GM21528 (cell line): ENCODE results near the gene ZEB1.

ENCODE experiments used
- ATAC-seq: cut with Tn5 transposase; IDR thresholded peaks from one replicate; pipeline ENCODE4 v1.9.1; 2021; ENCODE audit warnings: mild to moderate bottlenecking, moderate library complexity; ENCODE audit not compliant: unreplicated experiment, low FRiP score

The ZEB1 gene

DNA sequence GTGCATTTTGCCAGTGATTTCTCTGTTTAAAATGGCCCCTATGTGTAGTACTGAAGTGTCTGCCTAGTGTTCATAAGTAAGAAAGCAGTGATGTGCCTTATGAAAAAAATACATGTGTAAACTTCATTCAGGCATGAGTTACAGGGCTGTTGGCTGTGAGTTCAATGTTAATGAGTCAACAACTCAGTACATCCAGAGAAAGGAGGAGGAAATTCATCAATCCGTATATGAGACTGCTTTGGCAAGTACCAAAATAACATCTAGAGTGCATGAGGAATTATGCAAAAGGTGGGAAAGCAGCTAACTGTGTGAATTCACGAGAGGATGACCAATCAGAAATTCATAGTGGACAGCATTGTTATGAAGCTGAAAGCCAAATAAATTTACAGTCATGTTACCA is 255.6 kb downstream of the ZEB1 start:
- no peak for ATAC-seq

DNA sequence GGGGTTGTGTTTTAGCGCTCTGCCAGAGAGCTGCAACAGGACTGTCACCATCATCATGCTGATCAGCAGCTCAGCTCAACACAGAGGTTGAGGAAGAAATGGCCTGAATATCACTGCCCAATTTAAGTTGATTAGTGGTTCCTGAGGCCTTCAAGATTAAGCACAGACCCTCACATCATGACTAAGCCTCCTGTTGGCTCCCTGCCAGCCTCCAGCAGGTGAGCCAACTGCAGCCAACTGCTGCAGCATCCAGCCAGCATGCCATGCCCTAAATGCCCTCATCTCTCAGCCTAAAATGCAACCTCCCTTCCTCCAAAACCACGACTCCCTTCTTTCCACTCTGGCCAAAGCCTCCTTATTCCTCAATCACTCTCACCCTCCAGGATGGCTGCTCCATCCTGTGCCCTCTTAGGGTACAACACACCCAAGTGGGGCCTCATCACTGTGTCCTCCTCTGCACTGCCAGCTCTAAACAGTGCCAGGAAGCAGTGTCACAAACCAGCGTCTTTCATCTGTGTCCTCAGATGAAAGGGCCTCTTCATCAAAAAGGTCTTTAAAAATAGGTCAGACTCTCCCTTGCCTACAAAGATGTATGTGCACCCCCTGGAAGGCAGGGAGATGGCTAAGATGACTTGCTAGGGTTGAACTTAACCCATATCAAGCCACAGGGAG is 259.3 kb downstream of the ZEB1 start:
- ATAC-seq = no peak

DNA sequence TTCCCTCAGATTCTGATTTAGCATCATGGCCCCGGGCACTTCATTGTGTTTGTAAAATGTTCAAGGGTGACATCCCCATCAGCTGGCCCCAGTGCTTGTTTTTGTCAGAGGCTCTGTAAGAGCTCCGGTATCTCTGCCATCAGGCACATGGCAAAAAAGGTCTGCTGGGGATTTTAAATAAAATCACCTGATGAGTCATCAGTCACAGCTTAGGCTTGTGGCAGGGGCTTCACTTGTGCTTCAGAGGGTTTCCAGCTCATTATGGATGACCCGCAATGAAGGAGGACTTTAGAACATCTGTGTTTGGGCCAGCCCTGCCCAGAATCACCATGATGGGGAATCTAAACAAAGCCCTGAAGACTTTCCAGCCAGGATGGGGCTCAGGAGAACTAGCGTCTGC is 259.9 kb downstream of the ZEB1 start:
- ATAC-seq = no peak
